HepG2 (cell line): Measurements from ENCODE around the gene ARG2. TPM values are rescaled to one million over a fixed set of nuclear protein-coding genes. Genes with fewer than 3 reads are reported as not detected.

ENCODE experiments used
- ATAC-seq: fragments of 200-7000 bp; cut with Tn5 transposase; 3 replicates; pipeline ENCODE4 v1.9.1; 2020; ENCODE audit warnings: mild to moderate bottlenecking, moderate library complexity
- BruUV-seq: library from RNA; stranded (reverse); fragments of 400-500 nt; replicated peaks from 2 replicates; lab custom pipeline; 2021; lab: Mats Ljungman, UMichigan
- CTCF ChIA-PET: fragments of 300-600 bp; formaldehyde crosslinking; extraction: SDS; loops from one replicate; lab custom pipeline; 2021; ENCODE audit warnings: low total read pairs, inconsistent platforms, low intra/inter-chr PET ratio; lab: Yijun Ruan, JAX
- POLR2A ChIA-PET: fragments of 350-600 bp; sonication (Branson Sonifier 250); formaldehyde crosslinking; loops from one replicate; lab custom pipeline; 2020; ENCODE audit warnings: antibody characterized with exemption, inconsistent platforms; lab: Yijun Ruan, JAX
- DNase-seq: peaks from one replicate; pipeline ENCODE4 v3.0.0-alpha.2; 2015; ENCODE audit warnings: low spot score
- FAIRE-seq: peaks from 3 replicates; lab custom pipeline; 2011; peaks lifted over from hg19 to GRCh38; lab: Jason Lieb, UNC
- H2AFZ ChIP-seq: one replicate; pipeline ENCODE4 v1.6.1; 2011; ENCODE audit warnings: low read length, inconsistent platforms
- H3K27ac ChIP-seq: fragments of 300-600 bp; 3 replicates; pipeline ENCODE4 v1.8.0; 2011; ENCODE audit warnings: mixed run types, mild to moderate bottlenecking, mixed read lengths, low read length, inconsistent platforms; ENCODE audit not compliant: insufficient read depth; ENCODE audit errors: extremely low read length
- H3K27me3 ChIP-seq, 2 experiments: fragments of 200-600 bp in 1 of 2; 2 replicates in 1 of 2; 3 replicates in 1 of 2; pipeline versions ENCODE4 v1.6.0 to v1.8.0; 2011; ENCODE audit warnings: low read length in 2 of 2, mild to moderate bottlenecking in 2 of 2, moderate library complexity in 2 of 2, inconsistent platforms in 1 of 2; ENCODE audit not compliant: insufficient read depth in 2 of 2, control insufficient read depth in 1 of 2
- H3K36me3 ChIP-seq, 2 experiments: fragments of 200-600 bp in 1 of 2; replicated peaks in 1 of 2; 2 replicates in 1 of 2; 3 replicates in 1 of 2; pipeline versions ENCODE4 v1.5.1 to v1.8.0; 2011; ENCODE audit warnings: low read length in 2 of 2, inconsistent platforms in 1 of 2; ENCODE audit not compliant: insufficient read depth in 2 of 2, control insufficient read depth in 1 of 2
- H3K4me1 ChIP-seq: 2 replicates; pipeline ENCODE4 v1.5.1; 2012; ENCODE audit warnings: low read length, inconsistent platforms; ENCODE audit not compliant: insufficient read depth
- H3K4me2 ChIP-seq: 2 replicates; pipeline ENCODE4 v1.6.0; 2011; ENCODE audit warnings: low read depth, low read length, inconsistent platforms
- H3K4me3 ChIP-seq, 3 experiments: fragments of 200-600 bp in 1 of 3; sonication (generic), shearing (Covaris generic) in 1 of 3; replicated peaks in 1 of 3; 2 replicates each; pipeline ENCODE4 v1.5.1; 2011 to 2016; ENCODE audit warnings: low read length in 3 of 3, inconsistent platforms in 2 of 3, low read depth in 2 of 3, mild to moderate bottlenecking in 2 of 3, control low read depth in 1 of 3, mixed read lengths in 1 of 3; ENCODE audit not compliant: insufficient read depth in 1 of 3
- H3K79me2 ChIP-seq: one replicate; pipeline ENCODE4 v1.6.1; 2011; ENCODE audit warnings: low read length, inconsistent platforms; ENCODE audit not compliant: insufficient read depth
- H3K9ac ChIP-seq: 2 replicates; pipeline ENCODE4 v1.6.0; 2011; ENCODE audit warnings: mild to moderate bottlenecking, low read depth, low read length, inconsistent platforms; ENCODE audit not compliant: insufficient read depth
- H3K9me3 ChIP-seq: 2 replicates; pipeline ENCODE4 v1.5.1; 2012; ENCODE audit warnings: mild to moderate bottlenecking, low read length
- H4K20me1 ChIP-seq: 2 replicates; pipeline ENCODE4 v1.6.0; 2011; ENCODE audit warnings: inconsistent platforms, mild to moderate bottlenecking, low read length, moderate library complexity; ENCODE audit not compliant: insufficient read depth
- SALL2 ChIP-seq: sonication (generic); formaldehyde crosslinking; IDR thresholded peaks from 2 replicates; pipeline ENCODE4 v1.8.1; 2023; ENCODE audit warnings: mild to moderate bottlenecking, missing genetic modification reagents, inconsistent platforms
- SAP130 ChIP-seq: IDR thresholded peaks from 2 replicates; pipeline ENCODE4 v1.6.1; 2016; ENCODE audit warnings: low read depth
- ZNF34 ChIP-seq: sonication (generic); formaldehyde crosslinking; IDR thresholded peaks from 2 replicates; pipeline ENCODE4 v1.4.0; 2020; ENCODE audit warnings: mild to moderate bottlenecking, missing genetic modification reagents, borderline replicate concordance
- ZNF513 ChIP-seq: sonication (generic); formaldehyde crosslinking; conservative IDR thresholded peaks from 2 replicates; pipeline ENCODE4 v1.5.0; 2020; ENCODE audit warnings: missing genetic modification reagents
- ZNF891 ChIP-seq: sonication (generic); formaldehyde crosslinking; IDR thresholded peaks from 2 replicates; pipeline ENCODE4 v1.5.0; 2020; ENCODE audit warnings: mild to moderate bottlenecking, missing genetic modification reagents
- WGBS: methylation state at CpG from one replicate; pipeline ENCODE4 v1.1.6; 2017; ENCODE audit warnings: low lambda C conversion rate; 5-methylcytosine and 5-hydroxymethylcytosine counted together
- in situ Hi-C: cut with HindIII; loops from 2 replicates; pipeline ENCODE4 v1.10.0; 2017; ENCODE audit warnings: low pct_unique_long_range_greater_than_20kb; ENCODE audit not compliant: extremely low pct_ligation_motif_present
- intact Hi-C: fragments of 100-400 bp; cut with micrococcal nuclease; formaldehyde crosslinking; loops from one replicate; pipeline ENCODE4 v1.10.0; 2022; ENCODE audit not compliant: unreplicated experiment
- polyA plus RNA-seq, 8 experiments: library from polyadenylated mRNA; depleted of rRNA in 3 of 8; stranded (reverse) in 7 of 8; unstranded in 1 of 8; fragments of >200 nt; fragmentation: Illumina TruSeq in 4 of 8; extraction: Trizol in 4 of 8; gene quantifications; 2 replicates each; pipeline versions ENCODE4 v1.2.1 to v1.2.3, GENCODE V29; 2011 to 2016; ENCODE audit warnings: low read depth in 4 of 8, missing spikeins in 1 of 8, mixed read lengths in 1 of 8; ENCODE audit not compliant: insufficient read depth in 1 of 8
- total RNA-seq, 5 experiments: library from RNA; depleted of rRNA; stranded (reverse); fragments of >200 nt; fragmentation: Illumina TruSeq; extraction: Trizol; gene quantifications; 2 replicates each; pipeline ENCODE4 v1.2.3, GENCODE V29; 2016; ENCODE audit warnings: low read depth in 1 of 5
- TF ChIP-seq, protein P1 (sequence below): IDR thresholded peaks from 2 replicates; pipeline ENCODE4 v1.4.0; 2020; ENCODE audit warnings: mild to moderate bottlenecking, missing genetic modification reagents

The ARG2 gene
- total and polyA plus RNA-seq, 2 of the 13 experiments (the other 11 are each of a cell fraction or from before 2014, with no cell fraction given): 37.5 to 73.6 TPM

GRCh38 chr14:67618617-67619063 is 1.1 kb upstream of the ARG2 start (continued):
- TF ChIP-seq, protein P1, sequence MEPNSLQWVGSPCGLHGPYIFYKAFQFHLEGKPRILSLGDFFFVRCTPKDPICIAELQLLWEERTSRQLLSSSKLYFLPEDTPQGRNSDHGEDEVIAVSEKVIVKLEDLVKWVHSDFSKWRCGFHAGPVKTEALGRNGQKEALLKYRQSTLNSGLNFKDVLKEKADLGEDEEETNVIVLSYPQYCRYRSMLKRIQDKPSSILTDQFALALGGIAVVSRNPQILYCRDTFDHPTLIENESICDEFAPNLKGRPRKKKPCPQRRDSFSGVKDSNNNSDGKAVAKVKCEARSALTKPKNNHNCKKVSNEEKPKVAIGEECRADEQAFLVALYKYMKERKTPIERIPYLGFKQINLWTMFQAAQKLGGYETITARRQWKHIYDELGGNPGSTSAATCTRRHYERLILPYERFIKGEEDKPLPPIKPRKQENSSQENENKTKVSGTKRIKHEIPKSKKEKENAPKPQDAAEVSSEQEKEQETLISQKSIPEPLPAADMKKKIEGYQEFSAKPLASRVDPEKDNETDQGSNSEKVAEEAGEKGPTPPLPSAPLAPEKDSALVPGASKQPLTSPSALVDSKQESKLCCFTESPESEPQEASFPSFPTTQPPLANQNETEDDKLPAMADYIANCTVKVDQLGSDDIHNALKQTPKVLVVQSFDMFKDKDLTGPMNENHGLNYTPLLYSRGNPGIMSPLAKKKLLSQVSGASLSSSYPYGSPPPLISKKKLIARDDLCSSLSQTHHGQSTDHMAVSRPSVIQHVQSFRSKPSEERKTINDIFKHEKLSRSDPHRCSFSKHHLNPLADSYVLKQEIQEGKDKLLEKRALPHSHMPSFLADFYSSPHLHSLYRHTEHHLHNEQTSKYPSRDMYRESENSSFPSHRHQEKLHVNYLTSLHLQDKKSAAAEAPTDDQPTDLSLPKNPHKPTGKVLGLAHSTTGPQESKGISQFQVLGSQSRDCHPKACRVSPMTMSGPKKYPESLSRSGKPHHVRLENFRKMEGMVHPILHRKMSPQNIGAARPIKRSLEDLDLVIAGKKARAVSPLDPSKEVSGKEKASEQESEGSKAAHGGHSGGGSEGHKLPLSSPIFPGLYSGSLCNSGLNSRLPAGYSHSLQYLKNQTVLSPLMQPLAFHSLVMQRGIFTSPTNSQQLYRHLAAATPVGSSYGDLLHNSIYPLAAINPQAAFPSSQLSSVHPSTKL (CRISPR knock-in tag): 0 out of 2 replicates have a peak, but pooled peaks have one; percentile 11
- peak; percentile 30; the same call in 1 of the 2 replicates for TF ChIP-seq SAP130 (CRISPR knock-in tag)

GRCh38 chr14:67620217-67620785 is 581 bp downstream of the ARG2 start:
- Histone ChIP-seq H3K4me3 (peak overlapping the region; percentile 81 to 95 (median 88)), H3K27me3 (0 out of 5 replicates have a peak, but pooled peaks cover 0 to 5% of the 10 kb centered on the region in 2 experiments), H3K9me3 (no peaks in the 10 kb centered on the region), H3K27ac (peak overlapping the region; percentile 61), H3K4me1 (peaks cover 51% of the 10 kb centered on the region), H3K4me2 (peak overlapping the region; percentile 86), H3K79me2 (no peaks in the 10 kb centered on the region), H3K36me3 (no peaks in the 10 kb centered on the region; a peak in 1 of 5 replicates), H2AFZ (no peak overlapping the region), H3K9ac (peak overlapping the region; percentile 85), H4K20me1 (no peaks in the 10 kb centered on the region)
- BruUV-seq: TSS peak; percentile 75
- ATAC-seq: peak; percentile 10; the same call in 2 of the 3 replicates
- DNase-seq: no peak
- ChIA-PET CTCF (no interaction called here), POLR2A (interaction anchor here (0.8 to 1.8 kb wide), 5 partner anchors 16 to 109 kb away, joined by 3 to 9 read pairs (median 5); partner anchors contain the start of genes PIGH and RDH11)
- 38% methylated on average over 18 of the region's 19 CpGs for WGBS
- TF ChIP-seq ZNF891 (CRISPR knock-in tag) (no peak), ZNF513 (no peak), SALL2 (CRISPR knock-in tag) (0 out of 2 replicates have a peak, but pooled peaks have one; percentile 64), ZNF34 (CRISPR knock-in tag) (0 out of 2 replicates have a peak, but pooled peaks have one; percentile 66)
- no peak for FAIRE-seq
- intact Hi-C loops: no loop called here
- in situ Hi-C loops: loop anchor here (25.0 kb wide), 1 partner anchor 1192 kb away; no protein-coding TSS in a partner anchor
